GM10248 (cell line): ENCODE measurements around the gene CPA1.

Experiments used
- CTCF ChIA-PET: fragments of 300-600 bp; sonication (Branson Sonifier 250); formaldehyde crosslinking; extraction: SDS; loops from one replicate; lab custom pipeline; 2021; ENCODE audit warnings: antibody characterized with exemption; lab: Yijun Ruan, JAX
- POLR2A ChIA-PET: fragments of 350-650 bp; sonication (Branson Sonifier 250); formaldehyde crosslinking; extraction: SDS; loops from one replicate; lab custom pipeline; 2020; ENCODE audit warnings: antibody characterized with exemption; lab: Yijun Ruan, JAX
- DNase-seq: peaks from one replicate; pipeline ENCODE4 v3.0.0; 2012; ENCODE audit errors: extremely low spot score
- CTCF ChIP-seq: IDR thresholded peaks from 2 replicates; pipeline ENCODE4 v1.5.1; 2012; ENCODE audit warnings: mild to moderate bottlenecking, low read depth; ENCODE audit errors: extremely low read depth, missing control alignments, control extremely low read depth

Gene CPA1

GRCh38 chr7:130425796-130426195 is 45.5 kb downstream of the CPA1 start:
- ChIA-PET POLR2A (no interaction called here), CTCF (interaction anchor here (1.2 kb wide), 1 partner anchor 13 kb away, joined by 3 read pairs; no protein-coding TSS in a partner anchor)
- no peak for DNase-seq
- TF ChIP-seq CTCF: no peak

GRCh38 chr7:130426564-130426963 is 46.3 kb downstream of the CPA1 start:
- ChIA-PET POLR2A (no interaction called here), CTCF (interaction anchor here (1.0 kb wide), 1 partner anchor 13 kb away, joined by 3 read pairs; no protein-coding TSS in a partner anchor)
- DNase-seq: no peak
- TF ChIP-seq CTCF: no peak

- POLR2A ChIA-PET: no interaction called here
- CTCF ChIA-PET: no interaction called here
- TF ChIP-seq CTCF: no peak
- no peak for DNase-seq
Measured at GRCh38 chr7:130429019-130429418, 48.7 kb downstream of the CPA1 start.

- no peak for DNase-seq
- POLR2A ChIA-PET: no interaction called here
- TF ChIP-seq CTCF: no peak
- CTCF ChIA-PET: no interaction called here
Measured at GRCh38 chr7:130430115-130430514, 49.8 kb downstream of the CPA1 start.

- no peak for TF ChIP-seq CTCF
- no peak for DNase-seq
- ChIA-PET CTCF (no interaction called here), POLR2A (no interaction called here)
Measured at GRCh38 chr7:130430841-130431666, 50.8 kb downstream of the CPA1 start.

- CTCF ChIA-PET: no interaction called here
- TF ChIP-seq CTCF: no peak
- no peak for DNase-seq
Measured at GRCh38 chr7:130432886-130433285, 52.6 kb downstream of the CPA1 start.

More at GRCh38 chr7:130432886-130433285, 52.6 kb downstream of the CPA1 start:
- POLR2A ChIA-PET: interaction anchor here (0.6 to 0.7 kb wide), 3 partner anchors 79 to 586 kb away, joined by 4 to 5 read pairs (median 4); no protein-coding TSS in a partner anchor
